ENCODE data around the gene CCDC33.
A peak's percentile ranks its signal among the peaks of the same experiment; 100 is the strongest.

Gene CCDC33

GRCh38 chr15:74275957-74276356, 39.8 kb downstream of the CCDC33 start:
- TF ChIP-seq, protein P1, sequence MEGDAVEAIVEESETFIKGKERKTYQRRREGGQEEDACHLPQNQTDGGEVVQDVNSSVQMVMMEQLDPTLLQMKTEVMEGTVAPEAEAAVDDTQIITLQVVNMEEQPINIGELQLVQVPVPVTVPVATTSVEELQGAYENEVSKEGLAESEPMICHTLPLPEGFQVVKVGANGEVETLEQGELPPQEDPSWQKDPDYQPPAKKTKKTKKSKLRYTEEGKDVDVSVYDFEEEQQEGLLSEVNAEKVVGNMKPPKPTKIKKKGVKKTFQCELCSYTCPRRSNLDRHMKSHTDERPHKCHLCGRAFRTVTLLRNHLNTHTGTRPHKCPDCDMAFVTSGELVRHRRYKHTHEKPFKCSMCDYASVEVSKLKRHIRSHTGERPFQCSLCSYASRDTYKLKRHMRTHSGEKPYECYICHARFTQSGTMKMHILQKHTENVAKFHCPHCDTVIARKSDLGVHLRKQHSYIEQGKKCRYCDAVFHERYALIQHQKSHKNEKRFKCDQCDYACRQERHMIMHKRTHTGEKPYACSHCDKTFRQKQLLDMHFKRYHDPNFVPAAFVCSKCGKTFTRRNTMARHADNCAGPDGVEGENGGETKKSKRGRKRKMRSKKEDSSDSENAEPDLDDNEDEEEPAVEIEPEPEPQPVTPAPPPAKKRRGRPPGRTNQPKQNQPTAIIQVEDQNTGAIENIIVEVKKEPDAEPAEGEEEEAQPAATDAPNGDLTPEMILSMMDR (IDR thresholded peaks at IDR 0.05; ENCODE audit: insufficient read depth, low read depth, low read length, missing control alignments), result no peak
- peak; percentile 38 for DNase-seq (ENCODE audit: low read depth)

GRCh38 chr15:74276560-74276959, 40.4 kb downstream of the CCDC33 start:
- TF ChIP-seq, protein P1 (IDR thresholded peaks at IDR 0.05; ENCODE audit: insufficient read depth, low read depth, low read length, missing control alignments), result no peak
- no peak overlapping the region for H3K4me3 ChIP-seq (ENCODE audit: low read depth, low read length)
- no peak for DNase-seq (ENCODE audit: low read depth)

More at GRCh38 chr15:74275957-74276356, 39.8 kb downstream of the CCDC33 start:
- H3K4me3 ChIP-seq (ENCODE audit: low read depth, low read length), result no peak overlapping the region

GRCh38 chr15:74277242-74277810, 41.2 kb downstream of the CCDC33 start:
- H3K4me3 ChIP-seq (ENCODE audit: low read depth, low read length), result no peak overlapping the region

DNA sequence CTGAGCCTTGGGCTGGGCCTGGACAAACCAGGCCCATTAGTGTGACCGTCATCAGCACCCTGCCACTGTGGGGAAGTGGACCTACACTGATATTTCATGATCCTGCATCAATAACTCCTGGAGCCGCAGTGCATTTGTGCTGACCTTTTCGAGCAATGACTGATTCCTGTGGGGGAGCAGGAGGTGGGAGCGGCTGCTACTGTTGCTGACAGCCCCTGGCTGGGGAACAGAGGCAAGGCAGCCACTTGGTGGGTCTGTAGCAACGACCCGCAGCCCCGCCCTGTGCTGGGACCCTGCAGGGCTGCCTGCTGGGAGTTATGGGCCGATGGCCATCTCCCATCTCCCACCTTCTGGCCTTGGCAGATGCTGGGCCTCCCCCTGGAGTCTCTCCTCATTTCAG, 42.1 kb downstream of the CCDC33 start:
- TF ChIP-seq, protein P1 (IDR thresholded peaks at IDR 0.05; ENCODE audit: insufficient read depth, low read depth, low read length, missing control alignments), result no peak
- DNase-seq (ENCODE audit: low read depth), result no peak
- H3K4me3 ChIP-seq (ENCODE audit: low read depth, low read length), result no peak overlapping the region

More at GRCh38 chr15:74277242-74277810, 41.2 kb downstream of the CCDC33 start:
- TF ChIP-seq, protein P1 (IDR thresholded peaks at IDR 0.05; ENCODE audit: insufficient read depth, low read depth, low read length, missing control alignments), result no peak
- DNase-seq (ENCODE audit: low read depth), result no peak

GRCh38 chr15:74281147-74282133, 45.3 kb downstream of the CCDC33 start:
- TF ChIP-seq, protein P1 (IDR thresholded peaks at IDR 0.05; ENCODE audit: insufficient read depth, low read depth, low read length, missing control alignments), result no peak
- no peak for DNase-seq (ENCODE audit: low read depth)

DNA sequence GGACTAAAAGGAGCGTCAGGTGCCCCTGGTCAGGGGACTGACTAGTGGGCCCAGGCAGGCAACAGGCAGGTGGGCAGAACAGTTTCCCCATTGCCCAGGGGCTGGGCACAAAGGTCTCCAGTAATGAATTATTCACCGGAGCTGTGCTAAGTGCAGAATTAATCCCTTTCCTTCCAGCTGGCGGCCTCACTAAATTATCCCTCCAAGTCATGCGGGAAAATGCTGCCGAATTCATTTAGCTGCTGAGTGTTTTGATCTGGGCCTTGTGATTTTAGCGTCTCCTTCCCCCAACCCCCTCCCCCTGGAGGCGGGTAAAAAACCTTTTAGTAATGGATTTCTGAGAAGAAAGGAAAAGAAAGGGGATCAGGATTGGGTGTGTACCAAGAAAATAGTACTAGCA, 47.2 kb downstream of the CCDC33 start:
- no peak overlapping the region for H3K4me3 ChIP-seq (ENCODE audit: low read depth, low read length)
- TF ChIP-seq, protein P1 (IDR thresholded peaks at IDR 0.05; ENCODE audit: insufficient read depth, low read depth, low read length, missing control alignments), result no peak
- no peak for DNase-seq (ENCODE audit: low read depth)

More at GRCh38 chr15:74281147-74282133, 45.3 kb downstream of the CCDC33 start:
- no peak overlapping the region for H3K4me3 ChIP-seq (ENCODE audit: low read depth, low read length)
